HepG2 (cell line): ENCODE data around the gene RPS6KB1.

ENCODE experiments used
- AGO1 ChIP-seq: fragments of 200-400 bp; formaldehyde crosslinking; IDR thresholded peaks from 2 replicates; pipeline ENCODE4 v1.6.1; 2017; ENCODE audit warnings: mild to moderate bottlenecking, low read depth, low read length, moderate library complexity; ENCODE audit not compliant: poor library complexity, severe bottlenecking
- CEBPB ChIP-seq: IDR thresholded peaks from 2 replicates; pipeline ENCODE4 v1.6.1; 2011; ENCODE audit warnings: low read depth, low read length, improper control_type of control experiment, borderline replicate concordance
- FOXM1 ChIP-seq: sonication (generic); formaldehyde crosslinking; IDR thresholded peaks from 2 replicates; pipeline ENCODE4 v1.5.0; 2020; ENCODE audit warnings: missing genetic modification reagents
- GLI4 ChIP-seq: sonication (generic); formaldehyde crosslinking; IDR thresholded peaks from 2 replicates; pipeline ENCODE4 v1.5.1; 2020; ENCODE audit warnings: missing genetic modification reagents, mild to moderate bottlenecking, moderate library complexity, borderline replicate concordance
- NKX3-1 ChIP-seq: sonication (generic); formaldehyde crosslinking; IDR thresholded peaks from 2 replicates; pipeline ENCODE4 v1.5.0; 2020; ENCODE audit warnings: missing genetic modification reagents
- PCBP2 ChIP-seq: fragments of 200-400 bp; formaldehyde crosslinking; optimal IDR thresholded peaks from 2 replicates; pipeline ENCODE3; 2018; ENCODE audit warnings: low read length, low read depth; ENCODE audit not compliant: poor library complexity, severe bottlenecking
- REPIN1 ChIP-seq: sonication (generic); formaldehyde crosslinking; IDR thresholded peaks from 2 replicates; pipeline ENCODE4 v1.8.0; 2022; ENCODE audit warnings: missing genetic modification reagents, low read depth, mild to moderate bottlenecking, borderline replicate concordance
- ZNF232 ChIP-seq: sonication (generic); formaldehyde crosslinking; IDR thresholded peaks from 2 replicates; pipeline ENCODE4 v1.4.0; 2020; ENCODE audit warnings: missing genetic modification reagents, borderline replicate concordance
- ZNF274 ChIP-seq: sonication (generic); formaldehyde crosslinking; IDR thresholded peaks from 2 replicates; pipeline ENCODE4 v1.5.1; 2020; ENCODE audit warnings: mild to moderate bottlenecking, missing genetic modification reagents
- ZNF577 ChIP-seq: sonication (generic); formaldehyde crosslinking; IDR thresholded peaks from 2 replicates; pipeline ENCODE4 v1.4.0; 2020; ENCODE audit warnings: mild to moderate bottlenecking, low read depth, missing genetic modification reagents, borderline replicate concordance
- TF ChIP-seq, protein P1 (sequence below): sonication (generic); formaldehyde crosslinking; IDR thresholded peaks from 2 replicates; pipeline ENCODE4 v1.5.0; 2020; ENCODE audit warnings: mild to moderate bottlenecking, missing genetic modification reagents, moderate library complexity
- TF ChIP-seq, protein P2 (sequence below): sonication (generic); formaldehyde crosslinking; IDR thresholded peaks from 2 replicates; pipeline ENCODE4 v1.8.0; 2022; ENCODE audit warnings: missing genetic modification reagents, low read depth, mild to moderate bottlenecking, borderline replicate concordance
- TF ChIP-seq, protein P3 (sequence below): sonication (generic); formaldehyde crosslinking; IDR thresholded peaks from 2 replicates; pipeline ENCODE4 v1.8.0; 2022; ENCODE audit warnings: missing genetic modification reagents, mild to moderate bottlenecking, moderate library complexity, borderline replicate concordance

DNA sequence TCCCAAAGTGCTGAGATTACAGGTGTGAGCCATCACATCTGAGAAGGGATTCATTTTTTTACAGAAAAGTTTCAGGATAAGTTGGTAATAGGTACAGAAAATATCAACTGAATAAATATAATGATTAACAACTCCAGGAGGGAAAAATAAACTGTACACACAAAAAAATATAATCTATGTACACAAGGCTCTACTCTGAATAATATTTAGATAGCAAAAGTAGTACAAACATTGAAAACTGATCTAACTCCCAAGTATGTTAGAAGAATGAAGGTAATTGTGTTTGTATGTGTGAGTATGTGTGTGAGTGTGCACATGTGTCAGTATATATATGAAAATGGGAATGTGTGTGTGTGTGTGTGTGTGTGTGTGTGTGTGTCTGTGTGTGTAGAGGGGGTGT is 20.6 kb upstream of the RPS6KB1 start:
- TF ChIP-seq REPIN1 (no peak), ZNF232 (no peak), ZNF577 (CRISPR knock-in tag) (no peak), GLI4 (no peak), PCBP2 (no peak), CEBPB (no peak), ZNF274 (CRISPR knock-in tag) (no peak), FOXM1 (CRISPR knock-in tag) (no peak), AGO1 (no peak), NKX3-1 (CRISPR knock-in tag) (no peak)
- TF ChIP-seq, protein P1, sequence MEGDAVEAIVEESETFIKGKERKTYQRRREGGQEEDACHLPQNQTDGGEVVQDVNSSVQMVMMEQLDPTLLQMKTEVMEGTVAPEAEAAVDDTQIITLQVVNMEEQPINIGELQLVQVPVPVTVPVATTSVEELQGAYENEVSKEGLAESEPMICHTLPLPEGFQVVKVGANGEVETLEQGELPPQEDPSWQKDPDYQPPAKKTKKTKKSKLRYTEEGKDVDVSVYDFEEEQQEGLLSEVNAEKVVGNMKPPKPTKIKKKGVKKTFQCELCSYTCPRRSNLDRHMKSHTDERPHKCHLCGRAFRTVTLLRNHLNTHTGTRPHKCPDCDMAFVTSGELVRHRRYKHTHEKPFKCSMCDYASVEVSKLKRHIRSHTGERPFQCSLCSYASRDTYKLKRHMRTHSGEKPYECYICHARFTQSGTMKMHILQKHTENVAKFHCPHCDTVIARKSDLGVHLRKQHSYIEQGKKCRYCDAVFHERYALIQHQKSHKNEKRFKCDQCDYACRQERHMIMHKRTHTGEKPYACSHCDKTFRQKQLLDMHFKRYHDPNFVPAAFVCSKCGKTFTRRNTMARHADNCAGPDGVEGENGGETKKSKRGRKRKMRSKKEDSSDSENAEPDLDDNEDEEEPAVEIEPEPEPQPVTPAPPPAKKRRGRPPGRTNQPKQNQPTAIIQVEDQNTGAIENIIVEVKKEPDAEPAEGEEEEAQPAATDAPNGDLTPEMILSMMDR (CRISPR knock-in tag) = no peak
- TF ChIP-seq, protein P2, sequence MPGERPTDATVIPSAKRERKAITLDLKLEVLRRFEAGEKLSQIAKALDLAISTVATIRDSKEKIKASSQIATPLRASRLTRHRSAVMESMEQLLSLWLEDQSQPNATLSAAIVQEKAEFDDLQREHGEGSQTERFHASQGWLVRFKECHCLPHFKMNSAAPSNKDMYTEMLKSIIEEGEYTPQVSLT (CRISPR knock-in tag) = no peak
- TF ChIP-seq, protein P3, sequence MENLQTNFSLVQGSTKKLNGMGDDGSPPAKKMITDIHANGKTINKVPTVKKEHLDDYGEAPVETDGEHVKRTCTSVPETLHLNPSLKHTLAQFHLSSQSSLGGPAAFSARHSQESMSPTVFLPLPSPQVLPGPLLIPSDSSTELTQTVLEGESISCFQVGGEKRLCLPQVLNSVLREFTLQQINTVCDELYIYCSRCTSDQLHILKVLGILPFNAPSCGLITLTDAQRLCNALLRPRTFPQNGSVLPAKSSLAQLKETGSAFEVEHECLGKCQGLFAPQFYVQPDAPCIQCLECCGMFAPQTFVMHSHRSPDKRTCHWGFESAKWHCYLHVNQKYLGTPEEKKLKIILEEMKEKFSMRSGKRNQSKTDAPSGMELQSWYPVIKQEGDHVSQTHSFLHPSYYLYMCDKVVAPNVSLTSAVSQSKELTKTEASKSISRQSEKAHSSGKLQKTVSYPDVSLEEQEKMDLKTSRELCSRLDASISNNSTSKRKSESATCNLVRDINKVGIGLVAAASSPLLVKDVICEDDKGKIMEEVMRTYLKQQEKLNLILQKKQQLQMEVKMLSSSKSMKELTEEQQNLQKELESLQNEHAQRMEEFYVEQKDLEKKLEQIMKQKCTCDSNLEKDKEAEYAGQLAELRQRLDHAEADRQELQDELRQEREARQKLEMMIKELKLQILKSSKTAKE = no peak
